K562 (cell line): ENCODE results near the gene SHISAL2A. TPM values are rescaled to one million over a fixed set of nuclear protein-coding genes. Genes with fewer than 3 reads are reported as not detected.

Experiments
- ARID3B ChIP-seq: fragments of 250-450 bp; sonication (Bioruptor Pico); IDR thresholded peaks from 2 replicates; pipeline ENCODE4 v1.4.0; 2020; ENCODE audit warnings: borderline replicate concordance
- ATF2 ChIP-seq: sonication (generic); formaldehyde crosslinking; IDR thresholded peaks from 2 replicates; pipeline ENCODE4 v1.8.1; 2022; ENCODE audit warnings: missing genetic modification reagents
- CBX2 ChIP-seq: fragments of 200-600 bp; sonication (generic); IDR thresholded peaks from one replicate; pipeline ENCODE4 v1.6.1; 2012; ENCODE audit warnings: mild to moderate bottlenecking, low read length, inconsistent platforms; ENCODE audit not compliant: insufficient read depth, poor library complexity, severe bottlenecking
- CREB5 ChIP-seq: fragments of 250-450 bp; sonication (Bioruptor Pico); IDR thresholded peaks from 2 replicates; pipeline ENCODE4 v1.5.0; 2020; ENCODE audit warnings: mild to moderate bottlenecking
- CTCF ChIP-seq, 3 experiments: IDR thresholded peaks in 2 of 3; conservative IDR thresholded peaks in 1 of 3; 2 replicates each; pipeline ENCODE4 v1.5.1; 2011 to 2012; ENCODE audit warnings: low read length in 3 of 3, mild to moderate bottlenecking in 3 of 3, control low read depth in 2 of 3, improper control_type of control experiment in 1 of 3, inconsistent platforms in 1 of 3, low read depth in 1 of 3, mixed read lengths in 1 of 3, moderate library complexity in 1 of 3; ENCODE audit not compliant: insufficient read depth in 2 of 3
- EZH2 ChIP-seq: IDR thresholded peaks from 2 replicates; pipeline ENCODE4 v1.6.1; 2012; ENCODE audit warnings: low read depth, mild to moderate bottlenecking, inconsistent platforms, low read length, borderline replicate concordance
- FOXK1 ChIP-seq: sonication (generic); formaldehyde crosslinking; IDR thresholded peaks from 2 replicates; pipeline ENCODE4 v1.8.0; 2022; ENCODE audit warnings: missing genetic modification reagents, mild to moderate bottlenecking, borderline replicate concordance
- KDM4B ChIP-seq, 2 experiments: fragments of 450-650 bp in 1 of 2; sonication (generic) in 1 of 2; IDR thresholded peaks; 2 replicates each; pipeline ENCODE4 v1.6.1; 2016 to 2017; ENCODE audit warnings: borderline replicate concordance in 2 of 2, antibody characterized with exemption in 1 of 2, low read depth in 1 of 2, mild to moderate bottlenecking in 1 of 2
- MAFF ChIP-seq: IDR thresholded peaks from 2 replicates; pipeline ENCODE4 v1.6.1; 2012; ENCODE audit warnings: low read length, improper control_type of control experiment
- POLR2B ChIP-seq: fragments of 450-650 bp; IDR thresholded peaks from 2 replicates; pipeline ENCODE4 v1.6.1; 2018; ENCODE audit warnings: low read depth; ENCODE audit not compliant: partially characterized antibody
- RBFOX2 ChIP-seq: fragments of 200-400 bp; formaldehyde crosslinking; IDR thresholded peaks from 2 replicates; pipeline ENCODE4 v1.6.1; 2017; ENCODE audit warnings: low read depth, mild to moderate bottlenecking, low read length, moderate library complexity
- RBM39 ChIP-seq: fragments of 200-400 bp; formaldehyde crosslinking; optimal IDR thresholded peaks from 2 replicates; pipeline ENCODE3; 2018; ENCODE audit warnings: low read depth, low read length
- SIRT6 ChIP-seq: IDR thresholded peaks from one replicate; pipeline ENCODE4 v1.6.1; 2012; ENCODE audit warnings: low read depth, mild to moderate bottlenecking, control low read depth, inconsistent platforms, low read length, moderate library complexity
- SMARCE1 ChIP-seq: fragments of 450-650 bp; IDR thresholded peaks from 2 replicates; pipeline ENCODE4 v1.7.1; 2016; ENCODE audit warnings: mild to moderate bottlenecking
- SRSF3 ChIP-seq: fragments of 200-400 bp; formaldehyde crosslinking; IDR thresholded peaks from 2 replicates; pipeline ENCODE4 v1.6.1; 2016; ENCODE audit warnings: mild to moderate bottlenecking, low read length, moderate library complexity; ENCODE audit not compliant: insufficient read depth
- ZNF384 ChIP-seq: IDR thresholded peaks from 2 replicates; pipeline ENCODE4 v1.6.1; 2012; ENCODE audit warnings: low read depth, low read length, improper control_type of control experiment
- polyA plus RNA-seq, 8 experiments: library from polyadenylated mRNA; depleted of rRNA in 4 of 8; stranded (reverse) in 5 of 8; unstranded in 3 of 8; fragments of >200 nt; fragmentation: Nextera tagmentation in 2 of 8; fragmentation: Illumina TruSeq in 1 of 8; extraction: Ambion mirVana in 2 of 8; extraction: Trizol in 1 of 8; gene quantifications; 2 replicates each; pipeline versions ENCODE4 v1.2.1 to v1.2.3, GENCODE V29; 2011 to 2014; ENCODE audit warnings: inconsistent platforms in 1 of 8, missing spikeins in 1 of 8
- total RNA-seq, 7 experiments: library from RNA; depleted of rRNA in 6 of 7; stranded (reverse); fragments of >200 nt in 6 of 7; fragmentation: Illumina TruSeq in 2 of 7; extraction: Trizol in 2 of 7; gene quantifications; 2 replicates each; pipeline versions ENCODE4 v1.2.1 to v1.2.3, GENCODE V29; 2011 to 2021; ENCODE audit warnings: low replicate concordance in 1 of 7
- TF ChIP-seq, protein P1 (sequence below): fragments of 450-650 bp; IDR thresholded peaks from 2 replicates; pipeline ENCODE4 v1.6.1; 2016; ENCODE audit warnings: antibody characterized with exemption

The SHISAL2A gene
- total and polyA plus RNA-seq, 9 of the 15 experiments (the other 6 are each of a cell fraction or from before 2014, with no cell fraction given), result 0.11 TPM; not detected in 8

DNA sequence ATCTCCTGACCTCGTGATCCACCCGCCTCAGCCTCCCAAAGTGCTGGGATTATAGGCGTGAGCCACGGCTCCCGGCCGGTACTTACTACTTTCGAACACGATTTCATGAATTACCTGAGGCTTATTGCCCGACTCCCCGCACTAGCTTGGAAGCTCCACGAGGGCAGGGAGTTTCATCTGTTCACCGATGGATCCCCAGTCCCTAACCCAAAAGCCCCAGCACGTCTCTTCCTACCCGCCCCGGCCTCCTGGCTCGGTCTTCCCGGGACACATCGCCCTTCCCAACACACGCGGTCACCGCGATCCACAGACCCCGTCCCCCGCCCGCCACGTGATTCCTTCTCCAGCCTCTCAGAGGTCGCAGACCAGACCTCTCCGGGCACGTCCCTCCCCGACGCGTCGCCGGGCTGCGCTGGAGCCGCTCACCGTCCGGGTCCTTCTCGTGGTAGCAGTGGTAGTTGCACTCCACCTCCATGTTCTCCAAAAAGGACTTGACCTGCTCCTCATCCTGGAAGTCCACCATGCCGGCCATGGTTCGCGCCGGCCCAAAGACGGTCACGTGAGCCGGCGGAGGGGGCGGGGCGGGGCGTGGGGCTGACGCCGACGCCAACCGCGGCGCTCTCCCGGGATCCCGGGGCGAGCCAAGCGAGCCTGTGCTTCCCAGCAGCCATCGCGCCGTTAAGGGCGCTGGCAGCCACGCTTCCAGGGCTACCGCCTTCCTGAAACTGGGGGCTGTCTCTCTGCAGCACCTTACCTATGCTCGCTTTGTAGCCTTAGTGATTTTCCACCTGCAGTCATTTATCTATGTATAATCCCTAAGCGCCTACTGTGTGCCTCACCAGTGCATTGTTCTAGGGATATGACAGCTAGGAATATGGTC lies 65.1 kb downstream of the SHISAL2A start, which contains the start of gene COA7 (continued):
- TF ChIP-seq ATF2 (CRISPR knock-in tag) (0 out of 2 replicates have a peak, but pooled peaks have one; percentile 58), RBFOX2 (peak; percentile 93), POLR2B (peak; percentile 74), CREB5 (CRISPR knock-in tag) (no peak), SIRT6 (no peak), ARID3B (no peak), ZNF384 (no peak), CBX2 (no peak), CTCF (IDR thresholded peaks at IDR 0.05 in 2 of 3, conservative IDR thresholded peaks at IDR 0.05 in 1 of 3; ENCODE audit: insufficient read depth in 2 of 3, low read depth in 1 of 3, low read length in 3 of 3) (no peak; a peak in 1 of 6 replicates), EZH2 (no peak), KDM4B (IDR thresholded peaks at IDR 0.05; ENCODE audit: borderline replicate concordance in 2 of 2, low read depth in 1 of 2) (0 out of 4 replicates have a peak, but pooled peaks of 1 of the 2 experiments have one; percentile 57), SRSF3 (0 out of 2 replicates have a peak, but pooled peaks have one; percentile 79), FOXK1 (CRISPR knock-in tag) (peak; percentile 90; the same call in 1 of the 2 replicates), RBM39 (no peak), SMARCE1 (no peak), MAFF (no peak)
- TF ChIP-seq, protein P1, sequence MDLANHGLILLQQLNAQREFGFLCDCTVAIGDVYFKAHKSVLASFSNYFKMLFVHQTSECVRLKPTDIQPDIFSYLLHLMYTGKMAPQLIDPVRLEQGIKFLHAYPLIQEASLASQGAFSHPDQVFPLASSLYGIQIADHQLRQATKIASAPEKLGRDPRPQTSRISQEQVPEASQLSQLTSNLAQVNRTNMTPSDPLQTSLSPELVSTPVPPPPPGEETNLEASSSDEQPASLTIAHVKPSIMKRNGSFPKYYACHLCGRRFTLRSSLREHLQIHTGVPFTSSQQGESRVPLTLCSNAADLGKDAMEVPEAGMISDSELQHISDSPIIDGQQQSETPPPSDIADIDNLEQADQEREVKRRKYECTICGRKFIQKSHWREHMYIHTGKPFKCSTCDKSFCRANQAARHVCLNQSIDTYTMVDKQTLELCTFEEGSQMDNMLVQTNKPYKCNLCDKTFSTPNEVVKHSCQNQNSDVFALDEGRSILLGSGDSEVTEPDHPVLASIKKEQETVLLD, result no peak; the same call in 1 of the 2 replicates
